GM12878 (cell line): ENCODE measurements around the gene PTPRC. TPM values are rescaled to one million over a fixed set of nuclear protein-coding genes. Genes with fewer than 3 reads are reported as not detected.

Experiments
- ASH2L ChIP-seq: fragments of 300-600, 200-600 bp; sonication (generic); IDR thresholded peaks from 2 replicates; pipeline ENCODE4 v1.6.1; 2017; ENCODE audit warnings: low read depth, mild to moderate bottlenecking, borderline replicate concordance
- BCL11A ChIP-seq: IDR thresholded peaks from 2 replicates; pipeline ENCODE4 v1.6.1; 2011; ENCODE audit warnings: low read depth, low read length
- BRCA1 ChIP-seq: IDR thresholded peaks from 2 replicates; pipeline ENCODE4 v1.6.1; 2011; ENCODE audit warnings: low read depth, low read length, improper control_type of control experiment
- CEBPB ChIP-seq, 2 experiments: fragments of 150-350 bp in 1 of 2; IDR thresholded peaks; 2 replicates each; pipeline ENCODE4 v1.6.1; 2012 to 2014; ENCODE audit warnings: low read depth in 2 of 2, low read length in 2 of 2, borderline replicate concordance in 1 of 2, inconsistent platforms in 1 of 2
- CHD4 ChIP-seq: fragments of 200-600 bp; sonication (generic); IDR thresholded peaks from 2 replicates; pipeline ENCODE4 v1.6.1; 2016; ENCODE audit warnings: mild to moderate bottlenecking
- ETV6 ChIP-seq, 2 experiments: fragments of 450-650 bp in 1 of 2; IDR thresholded peaks in 1 of 2; conservative IDR thresholded peaks in 1 of 2; 2 replicates each; pipeline ENCODE4 v1.6.1; 2014; ENCODE audit warnings: antibody characterized with exemption in 1 of 2, borderline replicate concordance in 1 of 2, low read depth in 1 of 2, mild to moderate bottlenecking in 1 of 2, moderate library complexity in 1 of 2
- IRF4 ChIP-seq: IDR thresholded peaks from 2 replicates; pipeline ENCODE4 v1.6.1; 2011; ENCODE audit warnings: low read depth, low read length
- KDM1A ChIP-seq: fragments of 200-600 bp; sonication (generic); IDR thresholded peaks from 2 replicates; pipeline ENCODE4 v1.6.1; 2016; ENCODE audit warnings: borderline replicate concordance
- MEF2B ChIP-seq: fragments of 450-650 bp; IDR thresholded peaks from 2 replicates; pipeline ENCODE4 v1.6.1; 2018; ENCODE audit warnings: mild to moderate bottlenecking, moderate library complexity; ENCODE audit not compliant: partially characterized antibody, poor library complexity, severe bottlenecking
- NFYA ChIP-seq: IDR thresholded peaks from 2 replicates; pipeline ENCODE4 v1.6.1; 2011; ENCODE audit warnings: low read depth, mild to moderate bottlenecking, low read length, improper control_type of control experiment, borderline replicate concordance
- NRF1 ChIP-seq: conservative IDR thresholded peaks from 2 replicates; pipeline ENCODE4 v1.6.1; 2011; ENCODE audit warnings: mild to moderate bottlenecking, low read depth, low read length, improper control_type of control experiment
- PAX5 ChIP-seq: IDR thresholded peaks from 2 replicates; pipeline ENCODE4 v1.6.1; 2011; ENCODE audit warnings: low read depth, low read length, borderline replicate concordance
- POLR2A ChIP-seq: IDR thresholded peaks from 2 replicates; pipeline ENCODE4 v1.6.1; 2011; ENCODE audit warnings: low read depth, mild to moderate bottlenecking, low read length
- RAD51 ChIP-seq: fragments of 450-650 bp; IDR thresholded peaks from 2 replicates; pipeline ENCODE4 v1.6.1; 2016; ENCODE audit warnings: moderate library complexity, mild to moderate bottlenecking, inconsistent platforms
- RUNX3 ChIP-seq: IDR thresholded peaks from 2 replicates; pipeline ENCODE4 v1.6.1; 2012; ENCODE audit warnings: low read length, inconsistent platforms
- SP1 ChIP-seq: IDR thresholded peaks from one replicate; pipeline ENCODE4 v1.6.1; 2011; ENCODE audit warnings: low read depth, low read length
- SPI1 ChIP-seq: IDR thresholded peaks from 2 replicates; pipeline ENCODE4 v1.6.1; 2011; ENCODE audit warnings: low read depth, mild to moderate bottlenecking, low read length, moderate library complexity, borderline replicate concordance; ENCODE audit not compliant: insufficient read depth
- STAT3 ChIP-seq: IDR thresholded peaks from 2 replicates; pipeline ENCODE4 v1.6.1; 2011; ENCODE audit warnings: low read depth, low read length, improper control_type of control experiment
- TCF12 ChIP-seq: IDR thresholded peaks from 2 replicates; pipeline ENCODE4 v1.6.1; 2011; ENCODE audit warnings: low read depth, mild to moderate bottlenecking, low read length
- TCF7 ChIP-seq: IDR thresholded peaks from 2 replicates; pipeline ENCODE4 v1.6.1; 2014; ENCODE audit warnings: antibody characterized with exemption, borderline replicate concordance
- ZBTB11 ChIP-seq: fragments of 450-650 bp; formaldehyde crosslinking; IDR thresholded peaks from 2 replicates; pipeline ENCODE4 v1.5.0; 2022; ENCODE audit warnings: mild to moderate bottlenecking, missing genetic modification characterization
- ZNF24 ChIP-seq: fragments of 450-650 bp; IDR thresholded peaks from 2 replicates; pipeline ENCODE4 v1.6.1; 2017; ENCODE audit warnings: antibody characterized with exemption, mild to moderate bottlenecking
- ZNF274 ChIP-seq: IDR thresholded peaks from one replicate; pipeline ENCODE4 v1.8.0; 2011; ENCODE audit not compliant: insufficient read length, insufficient read depth
- polyA plus RNA-seq, 11 experiments: library from polyadenylated mRNA; depleted of rRNA in 4 of 11; unstranded in 6 of 11; stranded (reverse) in 5 of 11; fragments of >200 nt; fragmentation: Nextera tagmentation in 4 of 11; fragmentation: Illumina TruSeq in 1 of 11; extraction: Ambion mirVana in 4 of 11; extraction: Trizol in 1 of 11; gene quantifications; 1 replicate in 1 of 11; 2 replicates in 10 of 11; pipeline versions ENCODE4 v1.2.1 to v1.2.3, GENCODE V29; 2011 to 2016; ENCODE audit warnings: inconsistent platforms in 2 of 11, missing spikeins in 2 of 11, low read depth in 1 of 11
- total RNA-seq, 4 experiments: library from RNA; depleted of rRNA in 3 of 4; stranded (reverse); fragments of >200 nt in 3 of 4; fragmentation: Illumina TruSeq in 1 of 4; extraction: Trizol in 1 of 4; gene quantifications; 2 replicates each; pipeline versions ENCODE4 v1.2.1 to v1.2.3, GENCODE V29; 2013 to 2021
- TF ChIP-seq, protein P1 (sequence below): fragments of 450-650 bp; IDR thresholded peaks from 2 replicates; pipeline ENCODE4 v1.6.1; 2017; ENCODE audit warnings: borderline replicate concordance
- TF ChIP-seq, protein P2 (sequence below): IDR thresholded peaks from 2 replicates; pipeline ENCODE4 v1.6.1; 2011; ENCODE audit warnings: borderline replicate concordance, low read depth, mild to moderate bottlenecking, moderate library complexity, low read length; ENCODE audit not compliant: insufficient read depth, poor library complexity, severe bottlenecking

Gene PTPRC
- total and polyA plus RNA-seq, 10 of the 15 experiments (the other 5 are each of a cell fraction or from before 2014, with no cell fraction given), result 72.9 to 221 (median 118) TPM

GRCh38 chr1:198681831-198682759 lies 43.3 kb downstream of the PTPRC start (continued):
- peak; percentile 41; the same call in 1 of the 2 replicates for TF ChIP-seq ASH2L
- TF ChIP-seq BCL11A, result peak; percentile 72; the same call in 1 of the 2 replicates
- no peak for TF ChIP-seq ZBTB11 (CRISPR knock-in tag)
- TF ChIP-seq NFYA, result no peak
- TF ChIP-seq KDM1A, result no peak
- TF ChIP-seq TCF12, result peak; percentile 72
- TF ChIP-seq ZNF24, result peak; percentile 16; the same call in 1 of the 2 replicates
- no peak for TF ChIP-seq BRCA1
- TF ChIP-seq PAX5, result peak; percentile 74; the same call in 1 of the 2 replicates
- peak; percentile 78 for TF ChIP-seq SP1
- TF ChIP-seq CHD4, result no peak
- TF ChIP-seq ZNF274, result no peak
- peak; percentile 48 for TF ChIP-seq POLR2A
- no peak for TF ChIP-seq NRF1
- TF ChIP-seq STAT3, result no peak
- peak; percentile 66 to 81; a peak in 3 of 4 replicates for TF ChIP-seq CEBPB (IDR thresholded peaks at IDR 0.05; ENCODE audit: borderline replicate concordance in 1 of 2, low read depth in 2 of 2, low read length in 2 of 2)
- peak in 1 of 2 experiments; percentile 77; a peak in 2 of 4 replicates for TF ChIP-seq ETV6 (conservative IDR thresholded peaks at IDR 0.05 in 1 of 2, IDR thresholded peaks at IDR 0.05 in 1 of 2; ENCODE audit: borderline replicate concordance in 1 of 2, low read depth in 1 of 2)
- TF ChIP-seq RAD51, result peak; percentile 74
- peak; percentile 19; the same call in 1 of the 2 replicates for TF ChIP-seq TCF7
- TF ChIP-seq, protein P1, sequence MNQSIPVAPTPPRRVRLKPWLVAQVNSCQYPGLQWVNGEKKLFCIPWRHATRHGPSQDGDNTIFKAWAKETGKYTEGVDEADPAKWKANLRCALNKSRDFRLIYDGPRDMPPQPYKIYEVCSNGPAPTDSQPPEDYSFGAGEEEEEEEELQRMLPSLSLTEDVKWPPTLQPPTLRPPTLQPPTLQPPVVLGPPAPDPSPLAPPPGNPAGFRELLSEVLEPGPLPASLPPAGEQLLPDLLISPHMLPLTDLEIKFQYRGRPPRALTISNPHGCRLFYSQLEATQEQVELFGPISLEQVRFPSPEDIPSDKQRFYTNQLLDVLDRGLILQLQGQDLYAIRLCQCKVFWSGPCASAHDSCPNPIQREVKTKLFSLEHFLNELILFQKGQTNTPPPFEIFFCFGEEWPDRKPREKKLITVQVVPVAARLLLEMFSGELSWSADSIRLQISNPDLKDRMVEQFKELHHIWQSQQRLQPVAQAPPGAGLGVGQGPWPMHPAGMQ, result no peak
- peak; percentile 100 for TF ChIP-seq RUNX3
- peak; percentile 84 for TF ChIP-seq MEF2B
- TF ChIP-seq, protein P2, sequence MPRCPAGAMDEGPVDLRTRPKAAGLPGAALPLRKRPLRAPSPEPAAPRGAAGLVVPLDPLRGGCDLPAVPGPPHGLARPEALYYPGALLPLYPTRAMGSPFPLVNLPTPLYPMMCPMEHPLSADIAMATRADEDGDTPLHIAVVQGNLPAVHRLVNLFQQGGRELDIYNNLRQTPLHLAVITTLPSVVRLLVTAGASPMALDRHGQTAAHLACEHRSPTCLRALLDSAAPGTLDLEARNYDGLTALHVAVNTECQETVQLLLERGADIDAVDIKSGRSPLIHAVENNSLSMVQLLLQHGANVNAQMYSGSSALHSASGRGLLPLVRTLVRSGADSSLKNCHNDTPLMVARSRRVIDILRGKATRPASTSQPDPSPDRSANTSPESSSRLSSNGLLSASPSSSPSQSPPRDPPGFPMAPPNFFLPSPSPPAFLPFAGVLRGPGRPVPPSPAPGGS, result peak; percentile 42
- TF ChIP-seq SPI1, result peak; percentile 74
- TF ChIP-seq IRF4, result peak; percentile 45; the same call in 1 of the 2 replicates
